ENCODE data around the gene CHMP2A. TPM values are rescaled to one million over a fixed set of nuclear protein-coding genes. Genes with fewer than 3 reads are reported as not detected.
A peak's percentile ranks its signal among the peaks of the same experiment; 100 is the strongest.
"Not testable (repeated sequence)": the region's sequence is repeated elsewhere in the genome, so short reads cannot be mapped to it uniquely, and the experiment has no call there.

The CHMP2A gene
- total and polyA plus RNA-seq, 4 donors, result 58.0 to 107 (median 83.3) TPM

DNA sequence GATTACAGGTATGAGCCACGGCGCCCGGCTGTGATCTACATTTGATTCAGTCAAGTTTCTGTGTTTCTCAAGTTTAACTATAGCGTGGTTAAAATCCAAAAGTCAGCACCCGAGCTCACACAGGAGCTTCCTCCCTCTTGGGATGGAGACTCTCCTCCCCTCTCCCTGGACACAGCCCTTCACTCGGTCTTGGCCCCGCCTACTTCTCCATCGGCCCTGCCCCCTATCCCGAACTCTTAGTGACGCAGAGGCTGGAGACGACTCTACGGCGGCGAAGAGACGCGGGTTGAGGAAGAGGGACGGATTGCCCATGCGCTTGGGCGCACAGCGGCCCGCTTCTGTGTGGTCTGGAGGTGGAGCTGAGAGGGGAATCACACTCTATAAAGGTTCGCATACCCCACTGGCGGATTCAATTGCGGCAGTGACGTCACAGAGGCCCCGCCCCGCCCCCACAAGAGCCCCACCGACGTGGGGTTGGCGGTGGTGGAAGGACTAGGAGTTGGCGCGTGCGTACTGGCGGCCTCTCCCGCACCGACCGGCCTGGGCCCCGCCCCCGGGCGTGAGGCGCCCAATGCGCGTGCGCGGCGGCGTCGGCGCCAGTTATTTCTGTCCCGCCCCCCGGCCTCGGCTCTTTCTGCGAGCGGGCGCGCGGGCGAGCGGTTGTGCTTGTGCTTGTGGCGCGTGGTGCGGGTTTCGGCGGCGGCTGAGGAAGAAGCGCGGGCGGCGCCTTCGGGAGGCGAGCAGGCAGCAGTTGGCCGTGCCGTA lies 10.9 kb downstream of the CHMP2A start, which contains the start of gene TRIM28:
Gene TRIM28 (plus strand): TSS at position 239 of the 765 bp plus-strand sequence. CDS start 694 bp downstream, outside the sequence.
- WGBS, result under 1% methylated on average over 73 of the region's 73 CpGs
- no peaks in the 10 kb centered on the region for H3K9me3 ChIP-seq (ENCODE audit: control insufficient read depth in 4 of 4, low read length in 3 of 4)

DNA sequence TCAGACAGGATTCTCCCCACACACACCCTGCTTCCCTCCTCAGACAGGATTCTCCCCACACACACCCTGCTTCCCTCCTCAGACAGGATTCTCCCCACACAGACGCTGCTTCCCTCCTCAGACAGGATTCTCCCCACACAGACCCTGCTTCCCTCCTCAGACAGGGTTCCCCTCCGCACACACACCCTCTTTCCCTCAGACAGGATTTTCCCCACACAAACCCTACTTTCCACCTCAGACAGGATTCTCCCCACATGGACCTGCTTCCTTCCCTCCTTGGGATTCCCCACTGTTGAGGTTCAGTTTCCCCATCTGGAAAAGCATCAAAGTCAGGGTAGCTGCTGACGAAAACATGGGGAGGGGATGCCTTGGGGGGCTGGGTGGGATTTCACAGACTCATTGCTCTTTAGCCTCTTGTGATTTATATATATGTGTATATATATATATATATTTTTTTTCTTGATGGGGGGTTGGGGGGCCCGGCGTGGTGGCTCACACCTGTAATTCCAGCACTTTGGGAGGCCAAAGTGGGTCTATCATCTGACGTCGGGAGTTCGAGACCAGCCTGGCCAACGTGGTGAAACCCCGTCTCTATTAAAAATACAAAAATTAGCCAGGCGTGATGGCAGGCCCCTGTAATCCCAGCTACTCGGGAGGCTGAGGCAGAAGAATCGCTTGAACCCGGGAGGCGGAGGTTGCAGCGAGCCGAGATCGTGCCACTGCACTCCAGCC lies 12.1 kb downstream of the CHMP2A start:
- DNase-seq (ENCODE audit: low spot score); H3K9me3 ChIP-seq (ENCODE audit: control insufficient read depth in 4 of 4, low read length in 3 of 4); H3K27me3 ChIP-seq (ENCODE audit: control insufficient read depth in 4 of 4, insufficient read depth in 4 of 4, low read length in 3 of 4); H3K9ac ChIP-seq (ENCODE audit: low read depth in 1 of 2, low read length in 2 of 2); H3K4me3 ChIP-seq (ENCODE audit: low read depth in 1 of 3, low read length in 3 of 3); H3K36me3 ChIP-seq (ENCODE audit: control insufficient read depth in 4 of 4, insufficient read depth in 3 of 4, low read depth in 1 of 4, low read length in 3 of 4): not testable (repeated sequence)
- Histone ChIP-seq H3K27ac (ENCODE audit: low read depth in 1 of 2, low read length in 2 of 2) (peak overlapping the region in 1 of 2 donors; percentile 91), H3K4me1 (ENCODE audit: control insufficient read depth in 4 of 4, insufficient read depth in 4 of 4, low read length in 3 of 4) (peaks cover 11 to 27% (median 20%) of the 10 kb centered on the region in 4 donors)
- whole genome bisulfite sequencing, result 80% methylated on average over 18 of the region's 18 CpGs

More for the DNA sequence above, 10.9 kb downstream of the CHMP2A start, which contains the start of gene TRIM28:
- peaks cover 11 to 27% (median 20%) of the 10 kb centered on the region in 4 donors for H3K4me1 ChIP-seq (ENCODE audit: control insufficient read depth in 4 of 4, insufficient read depth in 4 of 4, low read length in 3 of 4)
- peak; percentile 100 for DNase-seq (ENCODE audit: low spot score)
- H3K36me3 ChIP-seq (ENCODE audit: control insufficient read depth in 4 of 4, insufficient read depth in 3 of 4, low read depth in 1 of 4, low read length in 3 of 4), result peaks cover 17 to 20% (median 19%) of the 10 kb centered on the region in 4 donors
- H3K27ac ChIP-seq (ENCODE audit: low read depth in 1 of 2, low read length in 2 of 2), result peak within 1 kb of the TSS; percentile 91 to 99
- no peaks in the 10 kb centered on the region for H3K27me3 ChIP-seq (ENCODE audit: control insufficient read depth in 4 of 4, insufficient read depth in 4 of 4, low read length in 3 of 4)
- peak within 1 kb of the TSS; percentile 79 to 92 (median 85) for H3K4me3 ChIP-seq (ENCODE audit: low read depth in 1 of 3, low read length in 3 of 3)
- peak within 1 kb of the TSS; percentile 79 to 83 for H3K9ac ChIP-seq (ENCODE audit: low read depth in 1 of 2, low read length in 2 of 2)
- no peak for TF ChIP-seq CTCF (IDR thresholded peaks at IDR 0.05; ENCODE audit: low read depth, low read length, missing input control)
- no peak for TF ChIP-seq NR2F2 (IDR thresholded peaks at IDR 0.05)
- peak; percentile 30 for TF ChIP-seq FOXA2 (IDR thresholded peaks at IDR 0.05)
- TF ChIP-seq HNF4A (conservative IDR thresholded peaks at IDR 0.05), result peak in 1 of 2 donors; percentile 43
- peak; percentile 70 for TF ChIP-seq TAF1 (conservative IDR thresholded peaks at IDR 0.05)
- TF ChIP-seq ZBTB33 (IDR thresholded peaks at IDR 0.05), result no peak
- TF ChIP-seq RAD21 (IDR thresholded peaks at IDR 0.05), result peak in 1 of 2 donors; percentile 47
- no peak for TF ChIP-seq HNF4G (IDR thresholded peaks at IDR 0.05)
- TF ChIP-seq REST (IDR thresholded peaks at IDR 0.05), result peak; percentile 72
- peak in 1 of 2 donors; percentile 77 for TF ChIP-seq GABPA (IDR thresholded peaks at IDR 0.05 in 1 of 2, conservative IDR thresholded peaks at IDR 0.05 in 1 of 2)
- no peak for TF ChIP-seq ATF3 (IDR thresholded peaks at IDR 0.05)
- TF ChIP-seq JUND (IDR thresholded peaks at IDR 0.05), result peak in 1 of 2 donors; percentile 66
- peak; percentile 18 for TF ChIP-seq FOXA1 (IDR thresholded peaks at IDR 0.05)
- TF ChIP-seq, protein P1, sequence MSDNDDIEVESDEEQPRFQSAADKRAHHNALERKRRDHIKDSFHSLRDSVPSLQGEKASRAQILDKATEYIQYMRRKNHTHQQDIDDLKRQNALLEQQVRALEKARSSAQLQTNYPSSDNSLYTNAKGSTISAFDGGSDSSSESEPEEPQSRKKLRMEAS (IDR thresholded peaks at IDR 0.05), result no peak
- TF ChIP-seq SP1 (IDR thresholded peaks at IDR 0.05), result peak; percentile 62
- peak; percentile 53 for TF ChIP-seq YY1 (IDR thresholded peaks at IDR 0.05)
- peak; percentile 33 to 41 for TF ChIP-seq RXRA (IDR thresholded peaks at IDR 0.05)
- peak; percentile 33 to 58 for TF ChIP-seq EGR1 (IDR thresholded peaks at IDR 0.05; ENCODE audit: low read depth in 2 of 2)

GRCh38 chr19:58539169-58539559 lies 15.7 kb downstream of the CHMP2A start:
- H3K27ac ChIP-seq (ENCODE audit: low read depth in 1 of 2, low read length in 2 of 2); H3K4me1 ChIP-seq (ENCODE audit: control insufficient read depth in 4 of 4, insufficient read depth in 4 of 4, low read length in 3 of 4); H3K9ac ChIP-seq (ENCODE audit: low read depth in 1 of 2, low read length in 2 of 2); H3K4me3 ChIP-seq (ENCODE audit: low read depth in 1 of 3, low read length in 3 of 3); H3K36me3 ChIP-seq (ENCODE audit: control insufficient read depth in 4 of 4, insufficient read depth in 3 of 4, low read depth in 1 of 4, low read length in 3 of 4); H3K27me3 ChIP-seq (ENCODE audit: control insufficient read depth in 4 of 4, insufficient read depth in 4 of 4, low read length in 3 of 4); DNase-seq (ENCODE audit: low spot score); H3K9me3 ChIP-seq (ENCODE audit: control insufficient read depth in 4 of 4, low read length in 3 of 4): not testable (repeated sequence)
